GM20000 (cell line): ENCODE measurements around the gene TRAF3IP3.

Experiments
- DNase-seq: peaks from one replicate; pipeline ENCODE4 v3.0.0; 2012; ENCODE audit warnings: low spot score
- TF ChIP-seq, protein P1 (sequence below): IDR thresholded peaks from 2 replicates; pipeline ENCODE4 v1.5.1; 2012; ENCODE audit warnings: mild to moderate bottlenecking, control low read depth; ENCODE audit errors: extremely low read depth, missing control alignments

Gene TRAF3IP3, protein sequence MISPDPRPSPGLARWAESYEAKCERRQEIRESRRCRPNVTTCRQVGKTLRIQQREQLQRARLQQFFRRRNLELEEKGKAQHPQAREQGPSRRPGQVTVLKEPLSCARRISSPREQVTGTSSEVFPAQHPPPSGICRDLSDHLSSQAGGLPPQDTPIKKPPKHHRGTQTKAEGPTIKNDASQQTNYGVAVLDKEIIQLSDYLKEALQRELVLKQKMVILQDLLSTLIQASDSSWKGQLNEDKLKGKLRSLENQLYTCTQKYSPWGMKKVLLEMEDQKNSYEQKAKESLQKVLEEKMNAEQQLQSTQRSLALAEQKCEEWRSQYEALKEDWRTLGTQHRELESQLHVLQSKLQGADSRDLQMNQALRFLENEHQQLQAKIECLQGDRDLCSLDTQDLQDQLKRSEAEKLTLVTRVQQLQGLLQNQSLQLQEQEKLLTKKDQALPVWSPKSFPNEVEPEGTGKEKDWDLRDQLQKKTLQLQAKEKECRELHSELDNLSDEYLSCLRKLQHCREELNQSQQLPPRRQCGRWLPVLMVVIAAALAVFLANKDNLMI

DNA sequence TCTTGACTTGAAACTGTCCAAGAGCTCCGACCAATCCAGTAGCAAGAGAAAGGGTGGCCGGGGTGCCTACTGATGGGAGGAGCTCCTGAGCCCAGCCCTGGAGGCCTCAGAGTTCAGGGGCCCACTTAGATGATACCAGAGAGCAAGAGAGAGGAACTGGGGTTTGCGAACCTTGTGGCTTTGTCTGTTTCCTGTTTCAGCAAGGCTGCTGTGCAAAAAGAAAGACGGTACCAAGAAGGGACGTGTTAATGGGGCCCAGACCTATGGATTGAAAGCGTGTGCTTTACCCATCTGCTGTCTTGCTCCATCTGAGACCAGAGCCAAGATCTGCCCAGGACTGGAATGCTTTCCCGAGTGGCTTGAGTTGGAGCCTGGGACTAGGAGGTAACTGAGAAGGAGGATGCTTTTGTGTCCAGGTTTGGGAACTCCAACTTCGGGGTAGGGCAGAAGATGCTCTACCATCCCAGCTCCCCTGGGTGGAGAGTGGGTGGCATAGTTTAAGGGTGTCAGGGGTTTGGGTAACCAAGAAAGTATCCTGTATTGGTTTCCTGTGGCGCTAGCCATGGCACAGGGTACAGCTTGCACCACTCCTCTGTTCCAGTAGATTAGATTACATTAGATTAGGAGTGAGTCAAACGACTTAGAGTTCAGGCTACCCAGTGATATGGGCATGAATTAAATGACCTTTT lies at the start of gene TRAF3IP3:
TSS of gene TRAF3IP3 (plus strand) at position 128 of the 689 bp plus-strand sequence. CDS start 3,987 bp downstream, outside the sequence.
- TF ChIP-seq, protein P1, sequence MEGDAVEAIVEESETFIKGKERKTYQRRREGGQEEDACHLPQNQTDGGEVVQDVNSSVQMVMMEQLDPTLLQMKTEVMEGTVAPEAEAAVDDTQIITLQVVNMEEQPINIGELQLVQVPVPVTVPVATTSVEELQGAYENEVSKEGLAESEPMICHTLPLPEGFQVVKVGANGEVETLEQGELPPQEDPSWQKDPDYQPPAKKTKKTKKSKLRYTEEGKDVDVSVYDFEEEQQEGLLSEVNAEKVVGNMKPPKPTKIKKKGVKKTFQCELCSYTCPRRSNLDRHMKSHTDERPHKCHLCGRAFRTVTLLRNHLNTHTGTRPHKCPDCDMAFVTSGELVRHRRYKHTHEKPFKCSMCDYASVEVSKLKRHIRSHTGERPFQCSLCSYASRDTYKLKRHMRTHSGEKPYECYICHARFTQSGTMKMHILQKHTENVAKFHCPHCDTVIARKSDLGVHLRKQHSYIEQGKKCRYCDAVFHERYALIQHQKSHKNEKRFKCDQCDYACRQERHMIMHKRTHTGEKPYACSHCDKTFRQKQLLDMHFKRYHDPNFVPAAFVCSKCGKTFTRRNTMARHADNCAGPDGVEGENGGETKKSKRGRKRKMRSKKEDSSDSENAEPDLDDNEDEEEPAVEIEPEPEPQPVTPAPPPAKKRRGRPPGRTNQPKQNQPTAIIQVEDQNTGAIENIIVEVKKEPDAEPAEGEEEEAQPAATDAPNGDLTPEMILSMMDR = no peak
- DNase-seq = peak; percentile 76

DNA sequence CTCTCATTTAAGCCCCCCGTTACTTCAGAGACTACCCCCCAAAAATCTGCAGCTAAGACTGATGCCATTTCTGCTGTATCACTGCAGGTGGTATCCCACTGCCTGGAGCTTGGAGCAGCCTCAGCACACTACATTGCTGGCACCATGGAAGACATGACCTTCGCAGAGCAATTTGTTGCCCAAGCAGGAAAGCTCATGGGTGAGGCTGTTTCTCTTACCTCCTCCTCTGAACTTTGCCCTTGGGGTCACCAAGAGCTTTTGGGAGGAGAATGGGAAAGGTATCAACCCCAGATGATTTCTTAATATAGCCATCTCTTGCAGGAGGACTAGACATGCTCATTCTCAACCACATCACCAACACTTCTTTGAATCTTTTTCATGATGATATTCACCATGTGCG lies 49.2 kb upstream of the TRAF3IP3 start:
- TF ChIP-seq, protein P1 = no peak
- no peak for DNase-seq

DNA sequence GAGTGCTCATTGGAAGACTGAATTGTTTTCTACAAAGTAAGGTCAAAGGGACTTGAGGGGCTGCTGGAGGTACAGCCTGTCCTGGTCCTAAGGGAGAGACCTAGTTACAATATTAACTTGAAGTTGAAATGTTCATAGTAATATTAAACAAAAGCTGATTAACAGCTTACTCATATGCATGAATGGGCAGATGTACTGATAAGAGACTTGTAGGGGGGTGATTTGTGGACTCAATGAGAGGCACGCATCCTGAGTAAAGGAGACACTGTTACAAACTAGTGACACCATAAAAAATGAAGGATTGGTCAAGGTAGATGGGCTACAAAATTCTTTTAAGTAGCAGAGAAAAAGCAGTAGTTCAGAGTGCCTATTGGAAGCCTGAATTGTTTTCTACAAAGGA lies 48.5 kb upstream of the TRAF3IP3 start:
- no peak for DNase-seq
- TF ChIP-seq, protein P1 = no peak

DNA sequence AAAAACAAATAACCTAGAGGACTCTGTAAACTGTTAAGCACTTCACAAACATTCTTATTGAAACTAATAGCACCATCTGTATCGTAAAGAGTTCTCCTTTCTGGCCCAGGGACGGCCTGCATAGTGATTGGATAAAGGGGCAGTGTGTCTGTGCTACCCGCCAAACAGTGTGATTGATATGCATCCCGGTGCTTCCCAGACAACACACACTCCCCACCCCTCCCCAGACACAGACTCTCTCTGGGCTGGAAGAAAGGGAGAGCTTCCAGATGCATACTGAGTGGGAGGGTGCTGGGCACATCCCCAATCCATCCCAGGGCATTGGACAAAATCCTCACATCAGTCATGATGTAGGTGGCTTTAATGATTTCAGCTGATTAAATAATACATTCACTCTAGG lies 47.6 kb upstream of the TRAF3IP3 start:
- TF ChIP-seq, protein P1 = no peak

DNA sequence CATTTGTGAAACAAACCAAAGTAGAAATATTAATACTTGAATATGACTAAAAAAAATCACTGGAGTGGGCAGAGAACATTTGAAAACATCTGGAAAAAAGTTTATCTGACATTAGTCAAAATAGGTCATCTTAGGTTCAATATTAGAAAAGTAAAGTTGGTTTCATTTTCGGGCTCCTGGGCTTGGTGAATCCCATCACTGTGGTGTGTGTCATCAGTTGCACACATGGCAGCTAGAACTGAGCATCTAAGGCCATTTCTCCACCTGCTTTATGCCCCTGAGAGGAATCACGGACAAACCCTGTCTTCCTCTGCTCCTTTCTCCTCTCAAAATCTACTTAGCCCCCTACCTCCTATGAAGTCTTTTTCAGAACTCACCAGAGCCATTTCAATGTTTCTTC lies 45.8 kb upstream of the TRAF3IP3 start:
- TF ChIP-seq, protein P1 = no peak
- peak; percentile 30 for DNase-seq

More for the DNA sequence above, 47.6 kb upstream of the TRAF3IP3 start:
- DNase-seq = no peak

DNA sequence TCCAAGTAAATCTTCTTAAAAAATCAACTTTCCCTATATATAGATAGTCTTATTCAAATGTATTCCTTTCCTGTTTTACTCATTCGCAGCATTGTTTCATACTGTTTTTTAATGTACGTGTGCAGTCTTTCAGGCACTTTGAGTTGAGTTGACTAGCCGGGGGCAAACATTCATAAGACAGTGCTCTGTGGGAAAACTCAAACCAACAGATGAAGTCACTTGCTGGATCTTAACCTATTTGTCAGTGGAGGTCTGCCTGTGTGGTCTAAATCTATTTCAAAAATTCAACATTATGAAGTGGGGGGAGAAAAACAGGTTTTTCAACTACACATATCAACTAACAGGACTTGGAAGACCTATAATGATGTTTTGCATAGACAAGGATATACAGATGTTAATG lies 45.0 kb upstream of the TRAF3IP3 start:
- DNase-seq = no peak
- TF ChIP-seq, protein P1 = no peak

DNA sequence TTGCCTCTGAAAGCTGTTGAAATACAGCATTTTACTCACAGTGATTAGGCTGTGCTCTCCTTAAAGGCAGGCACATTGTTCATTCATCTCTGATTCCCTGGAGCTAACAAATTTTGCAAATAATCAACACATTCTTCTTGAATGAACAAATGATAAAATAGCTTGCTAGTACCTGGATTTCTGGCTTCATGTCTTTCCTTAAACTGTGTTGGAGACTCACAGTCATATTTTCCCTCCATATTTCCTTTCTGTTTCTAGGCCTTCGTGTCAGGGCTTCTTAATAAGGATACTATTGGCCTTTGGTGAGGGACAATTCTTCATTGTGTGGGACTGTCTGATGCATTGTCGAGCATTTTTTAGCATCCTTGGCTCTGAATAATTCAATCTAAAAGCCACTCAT lies 41.5 kb upstream of the TRAF3IP3 start:
- no peak for DNase-seq
- TF ChIP-seq, protein P1 = no peak
